ENCODE data around the gene COQ2.

DNA sequence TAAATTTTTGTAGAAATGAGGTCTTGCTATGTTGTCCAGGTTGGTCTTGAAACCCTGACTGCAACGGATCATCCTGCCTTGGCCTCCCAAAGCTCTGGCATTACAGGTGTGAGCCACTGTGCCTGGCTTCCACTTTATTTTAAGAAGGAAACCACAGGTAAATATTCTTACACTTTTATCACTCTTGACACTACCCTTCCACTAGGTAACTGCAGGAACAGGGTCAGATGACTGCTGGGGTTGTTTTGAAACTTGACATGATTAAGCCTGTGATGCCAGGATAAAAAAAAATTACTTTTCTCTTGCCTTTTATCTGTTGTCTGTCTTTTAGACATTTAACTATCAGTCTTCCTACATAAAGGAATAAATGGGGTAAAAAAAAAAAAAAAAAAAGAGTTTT is 43.5 kb downstream of the COQ2 start:
- TF ChIP-seq CTCF (conservative IDR thresholded peaks at IDR 0.05 in 1 of 2, IDR thresholded peaks at IDR 0.05 in 1 of 2; ENCODE audit: low read depth in 1 of 2, low read length in 2 of 2): no peak
- TF ChIP-seq EZH2 (IDR thresholded peaks at IDR 0.05; ENCODE audit: low read length, missing control alignments): no peak
